Activated T-helper 9 cell treated with anti-CD3 and anti-CD28 coated beads, Interleukin-2, amount 50 U/mL, for 16 hours (primary cell): ENCODE measurements around the gene LRCOL1.

Experiments
- DNase-seq: peaks from one replicate; pipeline ENCODE4 v3.0.0-alpha.2; 2020; ENCODE audit warnings: low read depth

LRCOL1 gene

GRCh38 chr12:132635076-132635955, 24.9 kb upstream of the LRCOL1 start:
- no peak for DNase-seq

- no peak for DNase-seq
These were observed 24.1 kb upstream of the LRCOL1 start for GRCh38 chr12:132634411-132634990.

GRCh38 chr12:132633901-132634300, 23.5 kb upstream of the LRCOL1 start:
- DNase-seq: no peak

GRCh38 chr12:132633398-132633797, 23.0 kb upstream of the LRCOL1 start:
- DNase-seq: no peak

- DNase-seq: no peak
These were observed 22.3 kb upstream of the LRCOL1 start for GRCh38 chr12:132632521-132633228.

GRCh38 chr12:132631666-132632065, 21.3 kb upstream of the LRCOL1 start:
- no peak for DNase-seq

GRCh38 chr12:132630672-132631071, 20.3 kb upstream of the LRCOL1 start:
- no peak for DNase-seq

- DNase-seq: no peak
These were observed 18.9 kb upstream of the LRCOL1 start for GRCh38 chr12:132629330-132629729.

GRCh38 chr12:132625731-132626430, 15.5 kb upstream of the LRCOL1 start:
- no peak for DNase-seq

- no peak for DNase-seq
These were observed 14.7 kb upstream of the LRCOL1 start for GRCh38 chr12:132624910-132625630.

GRCh38 chr12:132624186-132624855, 13.9 kb upstream of the LRCOL1 start:
- no peak for DNase-seq

- DNase-seq: no peak
These were observed 12.9 kb upstream of the LRCOL1 start for GRCh38 chr12:132623072-132623869.

- DNase-seq: no peak
These were observed 12.2 kb upstream of the LRCOL1 start for GRCh38 chr12:132622437-132623071.

GRCh38 chr12:132621657-132622435, 11.5 kb upstream of the LRCOL1 start:
- DNase-seq: no peak

- DNase-seq: no peak
These were observed 10.7 kb upstream of the LRCOL1 start for GRCh38 chr12:132620899-132621656.

GRCh38 chr12:132620113-132620898, 9.9 kb upstream of the LRCOL1 start:
- no peak for DNase-seq

- no peak for DNase-seq
These were observed 9.2 kb upstream of the LRCOL1 start for GRCh38 chr12:132619386-132620112.
